ENCODE results near the gene ZNF564.

DNA sequence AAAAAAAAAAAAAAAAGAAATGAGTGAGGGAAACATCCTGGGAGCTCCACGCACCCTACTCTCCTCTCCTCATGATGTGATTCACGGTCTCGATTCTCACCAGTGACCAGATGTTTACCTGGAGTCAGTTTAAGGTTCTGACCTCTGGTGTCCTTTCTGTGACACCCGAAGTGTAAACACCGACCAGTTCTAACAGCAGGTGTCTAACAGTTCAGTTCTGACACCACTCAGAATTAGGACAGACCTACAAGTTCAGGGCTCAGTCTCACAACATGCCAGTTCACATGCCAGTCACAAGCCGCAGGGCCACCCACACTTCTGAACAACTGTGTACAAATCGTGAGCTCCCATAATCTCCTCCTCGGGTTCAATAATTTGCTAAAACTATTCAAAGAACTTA is 6.0 kb downstream of the ZNF564 start:
- TF ChIP-seq, protein P1, sequence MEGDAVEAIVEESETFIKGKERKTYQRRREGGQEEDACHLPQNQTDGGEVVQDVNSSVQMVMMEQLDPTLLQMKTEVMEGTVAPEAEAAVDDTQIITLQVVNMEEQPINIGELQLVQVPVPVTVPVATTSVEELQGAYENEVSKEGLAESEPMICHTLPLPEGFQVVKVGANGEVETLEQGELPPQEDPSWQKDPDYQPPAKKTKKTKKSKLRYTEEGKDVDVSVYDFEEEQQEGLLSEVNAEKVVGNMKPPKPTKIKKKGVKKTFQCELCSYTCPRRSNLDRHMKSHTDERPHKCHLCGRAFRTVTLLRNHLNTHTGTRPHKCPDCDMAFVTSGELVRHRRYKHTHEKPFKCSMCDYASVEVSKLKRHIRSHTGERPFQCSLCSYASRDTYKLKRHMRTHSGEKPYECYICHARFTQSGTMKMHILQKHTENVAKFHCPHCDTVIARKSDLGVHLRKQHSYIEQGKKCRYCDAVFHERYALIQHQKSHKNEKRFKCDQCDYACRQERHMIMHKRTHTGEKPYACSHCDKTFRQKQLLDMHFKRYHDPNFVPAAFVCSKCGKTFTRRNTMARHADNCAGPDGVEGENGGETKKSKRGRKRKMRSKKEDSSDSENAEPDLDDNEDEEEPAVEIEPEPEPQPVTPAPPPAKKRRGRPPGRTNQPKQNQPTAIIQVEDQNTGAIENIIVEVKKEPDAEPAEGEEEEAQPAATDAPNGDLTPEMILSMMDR (IDR thresholded peaks at IDR 0.05; ENCODE audit: low read depth, low read length, poor library complexity, severe bottlenecking): no peak
- TF ChIP-seq EZH2phosphoT487 (IDR thresholded peaks at IDR 0.05; ENCODE audit: borderline replicate concordance, low read length): no peak

Measured in DOHH2 (cell line).